Stimulated activated CD4-positive, alpha-beta T cell treated with anti-CD3 and anti-CD28 coated beads, Interleukin-15, amount 100 ng/mL, for 24 hours (primary cell): ENCODE data around the gene TWF2.

ENCODE experiments used
- DNase-seq: peaks from one replicate; pipeline ENCODE4 v3.0.0-alpha.2; 2020

Gene TWF2

GRCh38 chr3:52237006-52237656, 1.8 kb downstream of the TWF2 start:
- DNase-seq = no peak

GRCh38 chr3:52236424-52236886, 2.5 kb downstream of the TWF2 start:
- no peak for DNase-seq

DNA sequence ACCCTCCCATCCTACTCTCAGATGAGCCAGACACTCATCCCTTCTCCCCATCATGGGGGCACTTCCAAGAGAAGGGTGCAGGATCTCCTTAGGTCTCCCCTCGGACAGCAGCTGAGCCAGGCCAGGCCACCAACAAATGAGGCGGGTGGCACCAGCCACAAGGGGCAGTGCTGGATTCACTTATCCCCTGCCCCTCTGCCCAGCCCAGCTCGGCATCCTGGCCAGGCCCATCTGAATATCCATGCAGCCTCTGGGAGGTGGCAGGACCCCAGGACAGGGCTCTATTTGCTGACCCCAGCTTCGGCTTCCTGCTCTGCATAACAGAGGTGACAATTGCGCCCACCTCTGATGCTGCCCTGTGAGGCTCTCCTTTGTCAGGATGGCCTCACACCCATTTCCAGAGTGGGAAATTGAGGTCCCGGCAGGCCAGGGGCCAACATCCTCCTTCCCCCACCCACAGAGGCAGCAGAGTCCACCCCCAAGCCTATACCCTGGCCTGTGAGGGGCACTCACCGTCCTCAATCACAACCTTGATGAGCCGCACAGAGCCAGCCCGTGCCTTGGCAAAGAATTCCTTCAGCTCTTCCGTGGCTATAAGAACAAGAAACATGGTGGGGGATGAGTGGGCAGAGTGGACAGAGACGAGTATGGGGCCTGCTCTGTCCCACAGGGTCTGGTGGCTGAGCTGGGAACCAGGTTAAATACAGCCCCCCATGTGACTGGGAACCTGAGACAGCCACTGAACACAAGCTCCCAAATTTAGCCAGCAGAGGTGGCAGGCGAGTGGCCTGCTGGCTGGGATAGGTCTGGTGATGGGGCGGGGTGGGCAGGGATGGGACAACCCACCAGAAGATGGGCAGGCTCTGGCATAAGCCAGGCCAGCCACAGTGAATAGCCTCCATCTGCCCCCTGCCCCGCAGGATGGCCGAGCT, 4.2 kb downstream of the TWF2 start:
- DNase-seq = no peak

DNA sequence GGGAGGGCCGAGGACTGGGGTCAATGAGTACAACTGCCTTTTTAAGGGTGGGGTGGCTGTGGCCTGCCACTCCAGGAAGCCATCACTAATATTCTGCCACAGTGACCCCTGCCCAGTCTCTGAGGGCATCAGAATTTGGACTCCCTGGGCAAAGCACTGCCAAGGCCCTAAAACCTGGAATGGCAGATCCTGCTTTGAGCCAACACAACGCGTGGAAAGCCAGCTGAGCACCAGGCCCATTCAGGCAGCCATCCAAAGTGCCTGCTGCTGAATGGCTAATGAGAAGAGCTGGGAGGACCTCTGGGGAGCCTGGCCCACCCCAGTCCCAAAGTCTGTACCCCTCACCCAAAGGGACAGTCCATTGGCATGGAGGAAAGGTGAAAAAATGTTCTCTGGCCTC, 5.0 kb downstream of the TWF2 start:
- no peak for DNase-seq

- DNase-seq = no peak
These were observed 5.8 kb downstream of the TWF2 start for GRCh38 chr3:52233108-52233591.

- DNase-seq = peak; percentile 52
These were observed 6.5 kb downstream of the TWF2 start for GRCh38 chr3:52232279-52233107.

- peak; percentile 93 for DNase-seq
These were observed 7.3 kb downstream of the TWF2 start for GRCh38 chr3:52231502-52232278.

DNA sequence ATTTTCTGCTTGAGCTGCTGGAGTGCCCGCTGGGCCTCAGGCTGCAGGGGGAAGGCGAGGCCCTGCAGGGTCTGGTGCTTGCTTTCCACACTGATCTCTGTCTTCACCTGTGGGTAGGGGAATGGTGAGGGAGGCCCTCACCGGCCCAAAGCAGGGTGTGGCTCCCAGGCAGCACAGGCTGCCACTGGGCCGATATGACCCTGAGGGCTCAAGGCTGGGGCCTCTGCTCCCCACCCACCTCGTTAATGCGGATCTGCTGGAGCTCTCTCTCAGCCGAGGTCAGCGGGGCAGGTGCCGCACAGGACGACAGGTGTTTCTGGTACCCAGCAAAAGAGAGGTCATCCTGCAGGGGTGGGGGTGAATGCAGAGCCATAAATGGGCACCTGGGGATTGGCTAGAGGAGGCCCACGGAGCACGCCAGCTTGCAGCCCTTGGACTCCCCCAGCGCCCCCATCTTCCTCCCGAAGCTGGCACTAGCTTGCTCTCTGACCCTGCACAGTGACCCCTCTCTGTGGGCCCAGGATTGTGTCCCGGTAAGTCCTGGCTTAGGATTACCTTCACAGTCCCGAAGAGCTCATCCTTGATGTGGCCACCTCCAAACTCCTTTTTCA, 8.0 kb downstream of the TWF2 start:
- DNase-seq = no peak

DNA sequence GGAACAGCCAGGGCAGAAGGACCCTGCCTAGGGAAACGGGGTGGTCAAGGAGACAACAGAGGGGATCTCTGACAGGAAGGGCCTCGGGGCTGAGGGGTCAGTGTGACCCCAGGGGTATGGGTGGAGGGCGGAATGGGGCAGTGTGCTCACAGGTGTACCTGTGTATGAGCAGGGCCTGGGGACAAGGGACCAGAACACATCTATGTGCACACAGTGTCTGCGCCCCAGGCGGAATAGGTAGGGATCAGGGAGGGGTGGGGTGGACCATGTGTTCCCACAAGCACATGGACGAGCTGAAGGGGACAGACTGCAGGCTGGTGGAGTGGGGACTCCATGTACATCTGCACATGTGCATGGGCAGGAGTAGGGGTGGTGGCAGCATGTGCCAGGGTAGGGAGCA, 8.5 kb downstream of the TWF2 start:
- DNase-seq = no peak

DNA sequence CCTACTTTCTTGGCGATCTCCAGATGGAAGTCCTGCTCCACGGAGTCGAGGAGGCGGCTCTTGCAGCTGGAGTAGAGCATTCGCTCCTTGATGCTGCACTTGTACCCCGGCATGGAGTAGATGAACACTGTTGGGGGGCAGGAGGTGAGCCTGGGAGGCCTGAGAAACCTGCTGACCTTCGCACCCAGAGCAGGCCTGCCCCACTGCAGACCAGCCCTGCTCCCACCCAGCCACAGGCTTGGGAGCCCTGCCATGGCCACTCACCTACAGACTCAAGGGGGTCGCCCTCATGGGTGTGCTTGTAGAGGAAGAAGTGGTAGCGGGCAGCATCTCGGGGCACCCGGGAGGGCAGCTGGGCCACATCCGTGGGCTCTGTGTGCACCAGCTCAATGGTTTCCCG, 9.3 kb downstream of the TWF2 start:
- no peak for DNase-seq

- no peak for DNase-seq
These were observed 10.1 kb downstream of the TWF2 start for GRCh38 chr3:52228751-52229291.

DNA sequence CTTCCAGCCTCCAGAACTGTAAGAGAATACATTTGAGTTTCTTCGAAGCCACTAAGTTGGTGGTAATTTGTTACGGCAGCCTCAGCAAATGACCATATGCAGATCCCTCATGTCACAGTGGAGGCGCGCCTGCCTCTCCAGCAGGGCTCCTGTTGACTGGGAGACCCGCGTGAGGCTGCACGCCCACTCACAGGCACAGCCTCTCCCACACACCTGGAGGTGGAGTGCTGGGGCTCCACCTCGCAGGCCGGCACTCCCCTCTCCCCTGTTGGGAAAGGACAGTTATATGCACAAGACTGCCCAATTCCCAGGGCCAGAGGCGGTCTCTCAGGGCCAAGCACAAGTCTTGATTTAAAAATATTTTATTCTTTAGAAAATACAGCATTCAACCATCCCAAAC, 10.7 kb downstream of the TWF2 start:
- DNase-seq = no peak

- DNase-seq = no peak
These were observed 11.2 kb downstream of the TWF2 start for GRCh38 chr3:52227766-52228165.

DNA sequence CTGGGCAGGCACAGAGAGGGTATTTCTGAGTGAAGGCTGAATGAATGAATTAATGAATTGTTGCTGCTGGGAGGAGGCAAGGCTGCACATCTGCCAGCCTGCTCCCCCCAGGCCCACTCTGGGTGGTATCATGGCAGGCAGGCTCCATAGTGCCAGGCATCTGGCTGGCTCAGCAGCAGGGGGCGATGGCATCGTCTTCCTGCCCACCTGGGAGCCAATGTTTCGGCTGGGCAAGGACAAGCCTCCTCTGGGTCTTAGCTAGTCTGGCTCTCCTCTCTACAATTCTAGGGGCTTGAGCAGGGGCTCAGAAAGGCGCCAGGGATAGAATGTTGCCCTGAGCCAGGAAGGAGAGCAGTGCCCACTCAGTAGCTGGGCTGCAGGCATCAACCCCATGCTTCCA, 11.8 kb downstream of the TWF2 start:
- no peak for DNase-seq

GRCh38 chr3:52226229-52226817, 12.6 kb downstream of the TWF2 start:
- no peak for DNase-seq

DNA sequence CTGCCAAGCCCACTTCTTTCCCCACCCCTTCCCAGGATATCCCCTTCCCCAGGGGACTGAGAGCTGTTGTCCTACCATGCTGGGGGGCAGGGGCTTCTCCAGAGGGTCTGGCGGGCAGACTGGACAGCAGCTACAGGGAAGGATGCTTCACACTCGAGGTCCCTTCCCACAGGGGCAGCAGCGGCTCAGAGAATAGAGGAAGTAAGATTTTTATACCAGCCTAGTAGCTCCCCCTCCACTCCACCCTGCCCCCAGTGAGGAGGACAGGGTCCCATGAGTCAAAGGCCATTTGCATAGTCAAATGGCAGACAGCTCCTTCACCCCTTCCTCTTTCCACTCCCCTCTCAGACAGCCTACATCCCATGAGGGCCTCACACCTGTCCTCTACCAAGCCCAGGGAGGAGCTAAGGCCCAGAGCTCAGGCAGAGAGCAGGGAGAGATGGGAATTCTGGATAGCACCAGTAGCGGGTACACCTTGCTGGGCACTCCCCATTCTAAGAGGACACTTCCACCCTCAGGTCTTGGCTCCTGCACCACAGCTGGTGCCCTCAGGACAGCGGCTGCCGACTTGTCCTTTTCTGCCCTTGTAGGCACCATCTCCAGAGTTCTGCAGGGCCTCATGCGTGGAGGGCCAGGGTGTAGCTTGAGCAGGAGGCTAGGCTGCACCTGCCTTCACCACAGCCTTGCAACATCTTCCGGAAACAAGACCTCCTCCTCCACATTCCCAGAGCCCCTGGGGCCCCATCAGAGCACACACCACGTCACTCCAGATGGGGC, 13.3 kb downstream of the TWF2 start, which contains the start of gene TLR9:
Gene TLR9, minus strand, starts transcription at position 194 of the 777 bp plus-strand sequence. Its CDS starts 116 bp downstream, at position 78.
- DNase-seq = no peak

- no peak for DNase-seq
These were observed 15.2 kb downstream of the TWF2 start for GRCh38 chr3:52223449-52224408.

DNA sequence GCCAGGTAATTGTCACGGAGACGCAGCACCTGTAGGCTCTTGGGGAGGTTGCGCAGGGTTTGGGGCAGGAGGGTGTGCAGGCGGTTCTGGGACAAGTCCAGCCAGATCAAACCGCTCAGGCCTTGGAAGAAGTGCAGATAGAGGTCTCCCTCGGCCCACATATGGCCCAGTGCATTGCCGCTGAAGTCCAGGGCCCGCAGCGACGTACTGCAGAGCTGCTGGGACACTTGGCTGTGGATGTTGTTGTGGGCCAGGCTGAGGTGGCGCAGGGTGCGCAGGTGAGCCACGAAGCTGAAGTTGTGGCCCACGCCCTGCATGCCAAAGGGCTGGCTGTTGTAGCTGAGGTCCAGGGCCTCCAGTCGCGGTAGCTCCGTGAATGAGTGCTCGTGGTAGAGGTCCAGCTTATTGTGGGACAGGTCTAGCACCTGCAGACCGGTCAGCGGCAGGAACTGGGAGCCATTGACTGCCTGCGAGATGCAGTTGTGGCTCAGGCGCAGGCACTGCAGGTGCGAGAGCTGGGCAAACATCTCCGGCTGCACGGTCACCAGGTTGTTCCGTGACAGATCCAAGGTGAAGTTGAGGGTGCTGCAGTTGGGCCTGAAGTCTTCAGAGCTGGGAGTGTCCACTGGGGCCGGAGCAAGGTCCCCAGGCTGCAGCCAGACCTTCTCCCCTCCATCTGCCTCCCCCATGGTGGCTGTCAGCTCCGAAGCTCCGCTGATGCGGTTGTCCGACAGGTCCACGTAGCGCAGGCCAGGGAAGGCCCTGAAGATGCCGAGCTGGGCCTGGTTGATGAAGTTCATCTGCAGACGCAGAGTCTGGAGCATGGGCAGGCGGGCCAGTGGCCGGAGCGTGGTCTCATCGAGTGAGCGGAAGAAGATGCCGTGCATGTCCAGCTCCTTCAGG, 16.4 kb downstream of the TWF2 start:
- no peak for DNase-seq
